PC-3 (cell line): ENCODE measurements around the gene HOXC10. TPM values are rescaled to one million over a fixed set of nuclear protein-coding genes. Genes with fewer than 3 reads are reported as not detected.

Experiments used
- ATAC-seq: fragments of 200-7000 bp; cut with Tn5 transposase; 2 replicates; pipeline ENCODE4 v1.9.1; 2020; ENCODE audit warnings: mild to moderate bottlenecking, moderate library complexity
- BruUV-seq: library from RNA; stranded (reverse); fragments of 400-500 nt; replicated peaks from 2 replicates; lab custom pipeline; 2021; lab: Mats Ljungman, UMichigan
- CTCF ChIA-PET: fragments of 300-600 bp; sonication (Branson Sonifier 250); formaldehyde crosslinking; loops from one replicate; lab custom pipeline; 2022; ENCODE audit warnings: antibody characterized with exemption; lab: Charles Lee
- POLR2A ChIA-PET: fragments of 300-600 bp; sonication (Branson Sonifier 250); formaldehyde crosslinking; loops from one replicate; lab custom pipeline; 2022; ENCODE audit warnings: antibody characterized with exemption; ENCODE audit not compliant: unreplicated experiment; lab: Charles Lee
- DNase-seq: peaks from one replicate; pipeline ENCODE4 v3.0.0-alpha.2; 2015
- H2AFZ ChIP-seq: fragments of 300-600 bp; sonication (generic); 2 replicates; pipeline ENCODE4 v1.6.0; 2016; ENCODE audit warnings: antibody characterized with exemption, low read length
- H3F3A ChIP-seq: fragments of 300-600 bp; sonication (generic); one replicate; pipeline ENCODE4 v1.6.0; 2017; ENCODE audit warnings: antibody characterized with exemption, low read length, control low read depth, mild to moderate bottlenecking; ENCODE audit not compliant: unreplicated experiment
- H3K27ac ChIP-seq: fragments of 300-600 bp; sonication (generic); 2 replicates; pipeline ENCODE4 v1.5.1; 2016; ENCODE audit warnings: mild to moderate bottlenecking, low read length
- H3K27me3 ChIP-seq: fragments of 300-600 bp; sonication (generic); 2 replicates; pipeline ENCODE4 v1.6.1; 2016; ENCODE audit warnings: low read length, mixed read lengths
- H3K36me3 ChIP-seq: fragments of 300-600 bp; sonication (generic); 2 replicates; pipeline ENCODE4 v1.6.1; 2016; ENCODE audit warnings: low read depth, mixed run types, low read length, mixed read lengths
- H3K4me1 ChIP-seq: fragments of 300-600 bp; sonication (generic); 2 replicates; pipeline ENCODE4 v1.5.1; 2016; ENCODE audit warnings: low read length; ENCODE audit not compliant: insufficient read depth
- H3K4me2 ChIP-seq: fragments of 300-600 bp; sonication (generic); 2 replicates; pipeline ENCODE4 v1.6.0; 2016; ENCODE audit warnings: low read length
- H3K4me3 ChIP-seq: fragments of 300-600 bp; sonication (generic); 2 replicates; pipeline ENCODE4 v1.5.1; 2016; ENCODE audit warnings: mild to moderate bottlenecking, low read length, mixed read lengths
- H3K79me2 ChIP-seq: fragments of 300-600 bp; sonication (generic); 2 replicates; pipeline ENCODE4 v1.6.1; 2017; ENCODE audit warnings: low read length, mixed read lengths
- H3K9ac ChIP-seq: fragments of 300-600 bp; sonication (generic); 2 replicates; pipeline ENCODE4 v1.6.0; 2016; ENCODE audit warnings: mild to moderate bottlenecking, low read length
- H3K9me2 ChIP-seq: fragments of 300-600 bp; sonication (generic); replicated peaks from 2 replicates; pipeline ENCODE4 v1.6.1; 2016; ENCODE audit warnings: mixed run types, low read length, mixed read lengths
- H3K9me3 ChIP-seq: fragments of 300-600 bp; sonication (generic); 2 replicates; pipeline ENCODE4 v1.6.1; 2016; ENCODE audit warnings: low read length, mixed read lengths
- H4K20me1 ChIP-seq: fragments of 300-600 bp; sonication (generic); 2 replicates; pipeline ENCODE4 v1.6.1; 2016; ENCODE audit warnings: low read length, mixed read lengths
- EZH2 ChIP-seq: fragments of 300-600 bp; sonication (generic); IDR thresholded peaks from one replicate; pipeline ENCODE4 v1.6.1; 2017; ENCODE audit warnings: antibody characterized with exemption, mild to moderate bottlenecking, low read length; ENCODE audit not compliant: unreplicated experiment
- EZH2phosphoT487 ChIP-seq: fragments of 300-600 bp; sonication (generic); IDR thresholded peaks from 2 replicates; pipeline ENCODE4 v1.6.1; 2018; ENCODE audit warnings: mild to moderate bottlenecking, antibody characterized with exemption, low read length, borderline replicate concordance
- intact Hi-C: fragments of 100-400 bp; cut with micrococcal nuclease; formaldehyde crosslinking; loops from 2 replicates; pipeline ENCODE4 v1.9.0; 2023
- total RNA-seq: library from RNA; depleted of rRNA; stranded (reverse); fragments of >200 nt; gene quantifications from 2 replicates; pipeline ENCODE4 v1.2.3, GENCODE V29; 2014
- TF ChIP-seq, protein P1 (sequence below): fragments of 300-600 bp; sonication (generic); conservative IDR thresholded peaks from 2 replicates; pipeline ENCODE4 v1.5.1; 2017; ENCODE audit warnings: antibody characterized with exemption, low read depth, mild to moderate bottlenecking, low read length

HOXC10 gene
- total RNA-seq, 1 experiment from 2014 or later, result 0.69 TPM

DNA sequence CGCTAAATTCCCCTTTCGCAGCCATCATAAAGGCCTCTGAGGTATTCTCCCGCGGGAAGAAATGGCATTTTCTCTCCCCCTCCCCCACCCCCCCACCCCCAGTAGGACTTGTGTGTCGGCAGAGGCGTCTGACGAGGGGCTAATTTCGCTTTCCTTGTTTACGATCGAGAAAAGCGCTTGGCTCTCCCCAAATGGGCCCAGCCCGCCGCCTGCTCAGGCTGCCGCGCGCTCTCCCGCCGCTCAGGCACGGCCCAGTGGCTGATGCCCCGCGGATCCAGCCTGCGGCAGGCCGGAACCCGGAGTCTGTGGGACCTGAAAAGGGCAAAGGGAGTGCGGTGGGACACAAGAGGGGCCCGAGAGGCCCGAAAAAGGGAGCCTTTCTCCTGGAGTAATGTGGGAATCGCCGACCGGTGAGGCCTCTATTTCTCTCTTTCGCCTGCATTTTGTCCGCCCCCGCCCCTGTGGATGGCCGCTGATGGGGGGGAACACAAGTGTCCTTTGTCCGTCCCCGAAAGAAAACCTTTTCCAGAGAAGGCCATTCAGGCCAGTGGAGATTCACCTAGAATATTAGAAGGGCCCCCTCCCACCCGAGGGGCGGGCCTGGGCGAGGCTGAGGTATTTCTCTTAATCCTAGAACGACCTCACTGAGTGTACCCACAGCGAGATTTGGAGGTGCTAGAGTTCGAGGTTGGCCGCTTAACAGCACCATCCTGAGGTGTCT, 34.3 kb downstream of the HOXC10 start:
- POLR2A ChIA-PET, result no interaction called here

DNA sequence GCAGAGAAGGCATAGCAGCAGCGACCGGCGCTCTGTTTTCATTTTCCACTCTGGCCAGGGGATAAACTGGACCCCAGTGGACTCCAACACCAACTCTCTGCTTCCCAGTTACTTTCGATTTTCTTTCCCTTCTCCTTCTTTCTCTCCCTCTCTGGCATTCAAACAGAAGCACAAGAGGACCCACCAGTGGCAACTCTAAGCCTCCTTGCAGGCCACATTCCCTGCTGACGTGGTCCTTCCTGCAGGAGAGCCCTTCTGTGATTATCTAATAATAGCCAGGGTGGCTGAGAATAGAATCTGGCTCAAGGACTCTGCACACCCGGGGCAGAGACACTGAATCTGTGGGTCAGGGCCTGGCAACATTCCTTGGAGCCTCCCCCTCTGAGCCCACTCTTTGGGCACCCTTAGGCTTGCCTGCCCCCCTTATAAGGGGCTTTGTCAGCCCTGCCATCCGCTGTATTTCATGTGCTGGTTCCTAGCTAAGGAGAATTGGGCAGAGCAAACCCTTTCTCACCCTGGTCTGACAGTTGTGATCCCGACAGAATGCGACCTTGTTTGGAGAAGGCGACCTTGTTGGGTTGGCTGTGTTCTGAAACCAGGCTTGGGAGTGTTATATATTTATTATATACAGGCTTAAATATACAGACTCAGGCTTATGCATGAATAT, 35.1 kb downstream of the HOXC10 start:
- Histone ChIP-seq H3K9ac (no peak overlapping the region), H3K4me2 (peak overlapping the region; percentile 10; the same call in 1 of the 2 replicates), H3K9me2 (no peaks in the 10 kb centered on the region), H3K36me3 (no peaks in the 10 kb centered on the region), H3K27ac (no peak overlapping the region), H4K20me1 (no peaks in the 10 kb centered on the region), H3K4me3 (no peak overlapping the region), H3K27me3 (no peaks in the 10 kb centered on the region), H3K4me1 (peaks cover 13% of the 10 kb centered on the region), H3K9me3 (no peaks in the 10 kb centered on the region), H2AFZ (no peak overlapping the region), H3F3A (no peaks in the 10 kb centered on the region), H3K79me2 (peaks cover 78% of the 10 kb centered on the region)
- intact Hi-C loops, result no loop called here
- CTCF ChIA-PET, result no interaction called here
- TF ChIP-seq EZH2phosphoT487 (no peak), EZH2 (no peak)
- TF ChIP-seq, protein P1, sequence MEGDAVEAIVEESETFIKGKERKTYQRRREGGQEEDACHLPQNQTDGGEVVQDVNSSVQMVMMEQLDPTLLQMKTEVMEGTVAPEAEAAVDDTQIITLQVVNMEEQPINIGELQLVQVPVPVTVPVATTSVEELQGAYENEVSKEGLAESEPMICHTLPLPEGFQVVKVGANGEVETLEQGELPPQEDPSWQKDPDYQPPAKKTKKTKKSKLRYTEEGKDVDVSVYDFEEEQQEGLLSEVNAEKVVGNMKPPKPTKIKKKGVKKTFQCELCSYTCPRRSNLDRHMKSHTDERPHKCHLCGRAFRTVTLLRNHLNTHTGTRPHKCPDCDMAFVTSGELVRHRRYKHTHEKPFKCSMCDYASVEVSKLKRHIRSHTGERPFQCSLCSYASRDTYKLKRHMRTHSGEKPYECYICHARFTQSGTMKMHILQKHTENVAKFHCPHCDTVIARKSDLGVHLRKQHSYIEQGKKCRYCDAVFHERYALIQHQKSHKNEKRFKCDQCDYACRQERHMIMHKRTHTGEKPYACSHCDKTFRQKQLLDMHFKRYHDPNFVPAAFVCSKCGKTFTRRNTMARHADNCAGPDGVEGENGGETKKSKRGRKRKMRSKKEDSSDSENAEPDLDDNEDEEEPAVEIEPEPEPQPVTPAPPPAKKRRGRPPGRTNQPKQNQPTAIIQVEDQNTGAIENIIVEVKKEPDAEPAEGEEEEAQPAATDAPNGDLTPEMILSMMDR, result no peak
- no TSS peak for BruUV-seq
- no peak for ATAC-seq
- POLR2A ChIA-PET, result no interaction called here
- DNase-seq, result no peak

More for the DNA sequence above, 34.3 kb downstream of the HOXC10 start:
- Histone ChIP-seq H3K4me2 (no peak overlapping the region), H3F3A (no peaks in the 10 kb centered on the region), H3K27me3 (no peaks in the 10 kb centered on the region), H3K9me2 (no peaks in the 10 kb centered on the region), H4K20me1 (no peaks in the 10 kb centered on the region), H3K9me3 (no peaks in the 10 kb centered on the region), H3K4me1 (peaks cover 13% of the 10 kb centered on the region), H3K4me3 (no peak overlapping the region), H3K36me3 (no peaks in the 10 kb centered on the region), H2AFZ (no peak overlapping the region), H3K9ac (no peak overlapping the region), H3K27ac (no peak overlapping the region), H3K79me2 (peaks cover 71% of the 10 kb centered on the region)
- no peak for ATAC-seq
- BruUV-seq, result no TSS peak
- TF ChIP-seq, protein P1, result no peak
- TF ChIP-seq EZH2phosphoT487 (no peak), EZH2 (no peak)
- DNase-seq, result no peak
- CTCF ChIA-PET, result no interaction called here
- intact Hi-C loops, result no loop called here
